Activated CD4-positive, alpha-beta T cell treated with anti-CD3 and anti-CD28 coated beads for 24 hours (primary cell): ENCODE data around the gene SIPA1L3.
"Not testable (repeated sequence)": the region's sequence is repeated elsewhere in the genome, so short reads cannot be mapped to it uniquely, and the experiment has no call there.

ENCODE experiments used
- DNase-seq, 2 donors: peaks; one replicate each; pipeline ENCODE4 v3.0.0-alpha.2; 2020; ENCODE audit warnings: low read depth in 2 of 2

Gene SIPA1L3

GRCh38 chr19:38211766-38212165 lies 304.8 kb downstream of the SIPA1L3 start:
- DNase-seq, result no peak

- DNase-seq, result no peak
These were observed 306.5 kb downstream of the SIPA1L3 start for GRCh38 chr19:38213469-38213868.

DNA sequence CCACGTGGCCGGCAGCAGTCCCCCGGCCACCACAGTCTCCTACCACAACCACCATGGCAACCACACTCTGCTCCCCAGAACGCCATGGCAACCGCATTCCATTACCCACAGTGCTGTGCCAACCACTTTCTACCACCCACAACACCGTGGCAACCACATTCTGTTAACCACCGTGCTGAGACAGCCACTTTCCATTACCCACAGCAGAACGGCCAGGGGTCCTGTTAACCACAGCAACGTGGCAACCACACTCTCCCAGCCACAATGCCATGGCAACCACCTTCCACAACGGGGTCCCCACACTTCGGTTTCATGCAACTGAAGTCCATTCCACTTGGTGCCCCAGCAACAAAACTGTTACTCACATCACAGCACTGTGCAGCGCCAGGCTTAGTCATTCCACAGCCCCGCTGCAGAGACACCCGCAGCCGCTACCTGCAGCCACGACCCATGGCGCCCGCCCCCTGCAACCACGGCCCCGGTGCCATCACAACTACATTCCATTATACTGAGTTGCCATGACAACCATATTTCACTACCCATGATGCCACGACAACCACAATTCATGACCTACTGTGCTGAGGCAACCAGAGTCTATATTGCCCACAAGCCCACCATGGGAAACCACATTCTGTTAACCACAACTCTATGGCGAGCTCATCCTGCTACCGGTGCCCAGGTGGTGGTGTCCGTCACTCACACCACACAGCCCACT lies 307.1 kb downstream of the SIPA1L3 start:
- peak; percentile 31 to 43 for DNase-seq

- DNase-seq, result no peak
These were observed 310.0 kb downstream of the SIPA1L3 start for GRCh38 chr19:38216785-38217641.

- DNase-seq, result no peak
These were observed 311.2 kb downstream of the SIPA1L3 start for GRCh38 chr19:38218204-38218603.

- DNase-seq, result no peak
These were observed 312.2 kb downstream of the SIPA1L3 start for GRCh38 chr19:38219221-38219620.

GRCh38 chr19:38221421-38221820 lies 314.4 kb downstream of the SIPA1L3 start:
- DNase-seq, result no peak

- DNase-seq, result no peak
These were observed 315.2 kb downstream of the SIPA1L3 start for GRCh38 chr19:38221919-38222830.

DNA sequence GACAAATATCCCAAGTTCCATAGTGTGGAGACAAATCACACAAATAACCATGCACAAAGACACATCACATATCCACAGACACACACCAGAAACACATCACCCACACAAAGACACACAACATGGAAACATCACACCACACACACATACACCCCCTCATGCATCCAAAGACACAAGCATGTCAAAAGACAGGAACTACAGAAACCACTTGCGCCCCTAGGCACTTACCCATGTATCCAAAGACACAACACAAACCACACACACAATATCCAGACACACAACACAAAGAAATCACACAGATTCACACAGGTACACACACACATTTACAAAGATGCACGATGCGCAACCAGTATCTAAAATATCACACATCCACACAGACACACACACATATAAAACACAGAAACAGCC lies 316.1 kb downstream of the SIPA1L3 start:
- DNase-seq, result no peak

DNA sequence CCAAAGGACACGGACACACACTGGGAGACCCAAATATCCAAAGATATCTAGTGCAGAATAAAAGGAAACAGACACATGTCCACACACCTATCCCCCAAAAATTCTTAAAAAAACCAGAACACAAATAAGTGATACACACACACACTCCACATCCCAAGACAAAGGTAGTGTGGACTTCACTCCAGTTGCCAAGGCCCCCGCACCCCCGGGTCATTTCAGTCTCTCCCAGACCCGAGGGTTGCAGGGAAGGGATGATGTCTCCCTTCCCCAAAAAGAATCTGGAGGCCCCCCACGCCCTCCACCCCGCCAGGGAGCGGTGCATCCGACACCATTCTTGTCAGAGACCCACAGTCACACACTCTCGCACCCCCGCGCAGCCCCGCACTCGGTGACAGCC lies 316.6 kb downstream of the SIPA1L3 start:
- DNase-seq, result no peak

DNA sequence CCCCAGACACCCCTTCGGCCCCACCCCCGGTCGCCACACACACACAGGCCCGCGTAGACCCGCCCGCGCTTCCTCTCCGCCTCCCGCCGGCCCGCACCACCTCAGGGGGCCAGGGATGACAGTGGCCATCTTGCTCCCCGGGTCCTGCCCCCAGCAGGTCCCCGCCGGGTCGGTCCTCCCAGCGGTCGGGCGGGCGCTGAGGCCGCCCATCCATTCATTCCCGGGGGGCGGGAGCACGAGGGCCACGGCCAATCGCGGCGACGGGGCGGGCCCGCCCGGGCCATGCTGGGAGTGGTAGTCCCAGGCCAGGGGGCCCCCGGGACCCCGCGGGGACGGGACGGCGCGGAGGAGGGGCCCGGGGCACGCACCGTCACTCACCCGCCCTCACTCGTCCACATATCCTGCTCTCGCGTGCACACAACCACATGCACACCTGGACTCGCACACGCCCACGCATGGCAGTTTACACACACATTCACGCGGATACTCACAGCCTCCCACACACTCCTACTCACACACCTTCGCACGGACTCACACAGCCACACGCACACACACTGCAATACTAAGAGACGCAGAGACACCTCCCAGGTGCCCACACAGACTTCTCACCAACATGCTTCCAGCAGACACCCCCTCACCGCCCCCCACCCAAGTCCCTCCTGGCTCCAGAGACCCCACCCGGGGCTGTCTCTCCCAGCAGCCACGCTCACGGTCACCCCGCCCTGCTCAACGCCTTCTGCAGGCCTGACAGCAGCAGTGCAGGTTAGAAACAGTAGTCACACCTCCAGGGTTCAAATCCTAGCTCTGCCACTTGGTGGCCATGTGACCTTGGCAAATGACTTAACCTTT lies 317.2 kb downstream of the SIPA1L3 start, which contains the start of gene DPF1:
TSS of gene DPF1 (minus strand) at position 209 of the 849 bp plus-strand sequence. CDS start at position 129, 80 bp downstream.
- peak; percentile 26 to 48 for DNase-seq

DNA sequence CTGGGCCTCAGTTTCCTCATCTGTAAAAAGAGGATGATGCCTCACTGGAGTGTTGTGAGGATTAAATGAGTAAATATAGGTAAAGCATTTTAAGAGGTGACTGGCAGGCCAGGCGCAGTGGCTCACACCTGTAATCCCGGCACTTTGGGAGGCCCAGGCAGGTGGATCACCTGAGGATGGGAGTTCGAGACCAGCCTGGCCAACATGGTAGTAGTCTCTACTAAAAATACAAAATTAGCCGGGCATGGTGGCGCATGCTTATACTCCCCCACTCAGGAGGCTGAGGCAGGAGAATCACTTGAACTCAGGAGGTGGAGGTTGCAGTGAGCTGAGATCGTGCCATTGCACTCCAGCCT lies 317.8 kb downstream of the SIPA1L3 start:
- not testable (repeated sequence) for DNase-seq

DNA sequence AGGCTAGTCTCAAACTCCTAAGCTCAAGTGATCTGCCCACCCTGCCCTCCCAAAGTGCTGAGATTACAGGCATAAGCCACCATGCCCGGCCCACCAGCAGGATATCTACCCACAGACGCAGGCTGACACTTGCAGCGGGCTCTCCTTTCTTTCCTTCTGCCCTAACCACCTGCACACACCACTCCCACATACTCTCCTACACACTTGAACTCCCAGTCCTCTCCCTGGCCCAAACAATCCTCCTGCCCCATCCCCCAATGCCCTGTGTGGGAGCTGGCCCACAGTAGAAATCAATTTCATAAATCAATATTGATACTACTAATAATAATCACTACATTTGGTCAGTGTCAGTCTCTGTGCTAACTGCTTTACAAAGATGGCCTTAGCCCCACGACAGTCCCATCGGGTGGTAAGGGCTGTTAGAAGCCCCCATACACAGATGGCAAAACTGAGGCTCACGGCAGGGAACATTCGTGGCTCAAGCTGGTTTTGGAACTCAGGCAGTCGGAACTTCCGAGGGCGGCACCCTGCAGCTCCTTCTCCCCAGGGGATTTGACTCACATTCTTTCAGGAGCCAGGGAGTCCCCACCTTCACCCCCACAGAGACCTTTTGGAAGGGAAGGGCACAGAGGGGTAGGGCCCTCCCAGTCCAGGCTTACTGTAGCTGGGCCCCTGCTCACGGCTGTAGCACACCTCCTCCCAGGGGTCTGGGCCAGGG lies 320.4 kb downstream of the SIPA1L3 start:
- DNase-seq, result no peak

GRCh38 chr19:38228005-38228377 lies 321.0 kb downstream of the SIPA1L3 start:
- DNase-seq, result no peak

- DNase-seq, result no peak
These were observed 321.8 kb downstream of the SIPA1L3 start for GRCh38 chr19:38228491-38229439.

DNA sequence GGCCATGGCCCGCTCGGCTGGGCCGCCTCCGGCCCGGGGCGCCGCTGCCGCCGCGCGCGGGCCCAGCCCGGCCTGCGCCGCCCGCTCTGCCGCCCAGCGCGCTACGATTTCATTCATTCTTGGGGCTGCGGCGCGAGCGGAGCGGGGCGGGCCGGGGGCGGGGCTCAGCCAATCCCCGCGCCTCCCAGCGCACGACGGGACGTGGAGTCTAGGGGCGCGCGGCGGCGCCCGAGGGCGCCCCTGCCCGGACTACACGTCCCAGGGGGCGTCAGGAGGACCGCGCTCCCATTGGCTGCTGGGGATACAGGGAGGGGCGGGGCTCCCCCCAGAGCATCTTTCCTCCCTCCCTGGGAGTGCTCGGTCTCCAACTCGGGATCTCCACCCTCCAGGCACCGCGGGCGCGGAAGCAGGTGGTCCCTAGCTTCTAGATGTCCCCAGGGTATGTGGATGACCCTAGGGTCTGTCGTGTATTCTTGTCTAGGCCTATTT lies 322.6 kb downstream of the SIPA1L3 start:
- DNase-seq, result peak; percentile 46 to 67

GRCh38 chr19:38230506-38231133 lies 323.6 kb downstream of the SIPA1L3 start:
- not testable (repeated sequence) for DNase-seq

DNA sequence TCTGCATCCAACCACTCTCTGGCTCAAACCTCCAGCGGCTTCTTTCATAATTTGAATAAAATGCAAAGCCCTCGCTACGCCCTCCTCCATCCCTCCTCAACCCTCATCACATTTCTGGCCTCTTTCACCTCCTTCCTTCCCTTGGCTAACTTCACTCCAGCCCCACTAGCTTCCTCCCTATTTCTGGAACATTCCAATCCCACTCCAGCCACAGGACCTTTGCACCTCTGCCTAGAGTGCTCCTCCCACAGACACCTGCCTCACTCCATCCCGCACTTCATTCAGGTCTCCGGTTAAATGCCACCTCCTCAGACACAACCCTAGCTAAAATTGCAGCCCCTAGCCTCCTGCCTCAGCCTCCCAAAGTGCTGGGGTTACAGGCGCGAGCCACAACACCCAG lies 324.9 kb downstream of the SIPA1L3 start:
- DNase-seq, result no peak
